ENCODE data around the gene NLGN2. TPM values are rescaled to one million over a fixed set of nuclear protein-coding genes. Genes with fewer than 3 reads are reported as not detected.
A peak's percentile ranks its signal among the peaks of the same experiment; 100 is the strongest.

NLGN2 gene
- polyA plus RNA-seq, 1 donor from 2014 or later = 13.8 TPM

DNA sequence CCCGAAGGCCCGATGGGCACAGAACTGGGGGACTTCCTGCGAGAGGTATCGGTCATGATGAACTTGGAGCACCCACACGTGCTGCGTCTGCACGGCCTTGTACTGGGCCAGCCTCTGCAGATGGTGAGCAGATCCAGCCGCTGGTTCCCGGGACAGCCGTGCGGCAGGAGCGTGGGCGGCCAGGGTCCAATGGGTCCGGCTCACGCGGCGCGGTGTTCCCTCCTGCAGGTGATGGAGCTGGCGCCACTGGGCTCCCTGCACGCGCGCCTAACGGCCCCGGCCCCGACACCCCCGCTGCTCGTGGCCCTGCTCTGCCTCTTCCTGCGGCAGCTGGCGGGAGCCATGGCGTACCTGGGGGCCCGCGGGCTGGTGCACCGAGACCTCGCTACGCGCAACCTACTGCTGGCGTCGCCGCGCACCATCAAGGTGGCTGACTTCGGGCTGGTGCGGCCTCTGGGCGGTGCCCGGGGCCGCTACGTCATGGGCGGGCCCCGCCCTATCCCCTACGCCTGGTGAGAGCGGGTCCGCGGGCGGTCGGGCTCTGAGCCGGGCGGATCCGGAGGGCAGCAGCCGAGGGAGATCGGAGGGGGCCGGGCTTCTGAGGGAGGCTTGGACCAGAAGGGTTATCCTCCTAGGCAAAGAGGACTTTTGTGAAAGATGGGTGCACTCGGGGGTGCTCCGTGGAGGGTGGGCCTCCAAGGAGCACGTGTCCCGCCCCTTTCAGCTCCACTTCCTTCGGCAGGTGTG is 23.7 kb upstream of the NLGN2 start:
- Histone ChIP-seq H3K4me2 (ENCODE audit: low read length) (no peak overlapping the region), H3K79me2 (replicated peaks; ENCODE audit: insufficient read depth, low read length) (no peaks in the 10 kb centered on the region), H4K20me1 (ENCODE audit: insufficient read depth) (no peaks in the 10 kb centered on the region), H3K27ac (ENCODE audit: low read length) (no peak overlapping the region), H3K9ac (ENCODE audit: low read length) (no peak overlapping the region), H3K4me3 (ENCODE audit: low read length) (peak overlapping the region; percentile 48), H3K27me3 (ENCODE audit: insufficient read depth, low read depth, low read length) (peaks cover 38% of the 10 kb centered on the region), H3F3A (ENCODE audit: insufficient read depth, low read length, poor library complexity, severe bottlenecking) (no peaks in the 10 kb centered on the region), H3K36me3 (ENCODE audit: insufficient read depth, low read length) (peaks cover 2% of the 10 kb centered on the region), H3K9me2 (ENCODE audit: insufficient read depth, low read length) (no peaks in the 10 kb centered on the region), H2AFZ (ENCODE audit: low read depth, low read length) (no peak overlapping the region), H3K9me3 (ENCODE audit: low read length) (peaks cover 9% of the 10 kb centered on the region)
- TF ChIP-seq POLR2AphosphoS5 (IDR thresholded peaks at IDR 0.05) = peak; percentile 33
- TF ChIP-seq EZH2 (IDR thresholded peaks at IDR 0.05; ENCODE audit: borderline replicate concordance, insufficient read depth, low read length, poor library complexity, severe bottlenecking) = no peak

DNA sequence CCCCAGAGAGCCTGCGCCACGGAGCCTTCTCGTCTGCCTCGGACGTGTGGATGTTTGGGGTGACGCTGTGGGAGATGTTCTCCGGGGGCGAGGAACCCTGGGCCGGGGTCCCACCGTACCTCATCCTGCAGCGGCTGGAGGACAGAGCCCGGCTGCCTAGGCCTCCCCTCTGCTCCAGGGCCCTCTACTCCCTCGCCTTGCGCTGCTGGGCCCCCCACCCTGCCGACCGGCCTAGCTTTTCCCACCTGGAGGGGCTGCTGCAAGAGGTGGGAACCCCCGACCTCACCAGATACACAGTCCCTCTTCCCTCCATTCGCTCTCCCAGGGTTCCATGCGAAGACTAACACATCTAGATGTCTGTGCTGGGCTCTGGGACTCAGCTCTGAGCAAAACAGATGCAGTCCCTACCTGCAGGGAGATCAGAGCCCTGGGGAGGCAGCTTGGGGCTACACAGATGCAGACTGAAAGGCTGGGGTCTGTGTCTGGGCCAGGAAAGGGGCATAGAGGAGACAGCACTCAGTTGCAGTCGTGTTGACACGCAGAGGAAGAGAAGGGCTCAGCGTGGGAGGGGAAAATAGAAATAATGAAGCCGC is 23.1 kb upstream of the NLGN2 start:
- H3K27me3 ChIP-seq (ENCODE audit: insufficient read depth, low read depth, low read length) = peaks cover 36% of the 10 kb centered on the region

More for the DNA sequence above, 23.1 kb upstream of the NLGN2 start:
- Histone ChIP-seq H3K27ac (ENCODE audit: low read length) (no peak overlapping the region), H3F3A (ENCODE audit: insufficient read depth, low read length, poor library complexity, severe bottlenecking) (no peaks in the 10 kb centered on the region), H4K20me1 (ENCODE audit: insufficient read depth) (no peaks in the 10 kb centered on the region), H3K4me2 (ENCODE audit: low read length) (no peak overlapping the region), H3K79me2 (replicated peaks; ENCODE audit: insufficient read depth, low read length) (no peaks in the 10 kb centered on the region), H3K36me3 (ENCODE audit: insufficient read depth, low read length) (peaks cover 7% of the 10 kb centered on the region), H3K9ac (ENCODE audit: low read length) (no peak overlapping the region), H2AFZ (ENCODE audit: low read depth, low read length) (no peak overlapping the region), H3K9me2 (ENCODE audit: insufficient read depth, low read length) (no peaks in the 10 kb centered on the region), H3K9me3 (ENCODE audit: low read length) (peaks cover 3% of the 10 kb centered on the region), H3K4me3 (ENCODE audit: low read length) (peak overlapping the region; percentile 48)
- TF ChIP-seq, protein P1, sequence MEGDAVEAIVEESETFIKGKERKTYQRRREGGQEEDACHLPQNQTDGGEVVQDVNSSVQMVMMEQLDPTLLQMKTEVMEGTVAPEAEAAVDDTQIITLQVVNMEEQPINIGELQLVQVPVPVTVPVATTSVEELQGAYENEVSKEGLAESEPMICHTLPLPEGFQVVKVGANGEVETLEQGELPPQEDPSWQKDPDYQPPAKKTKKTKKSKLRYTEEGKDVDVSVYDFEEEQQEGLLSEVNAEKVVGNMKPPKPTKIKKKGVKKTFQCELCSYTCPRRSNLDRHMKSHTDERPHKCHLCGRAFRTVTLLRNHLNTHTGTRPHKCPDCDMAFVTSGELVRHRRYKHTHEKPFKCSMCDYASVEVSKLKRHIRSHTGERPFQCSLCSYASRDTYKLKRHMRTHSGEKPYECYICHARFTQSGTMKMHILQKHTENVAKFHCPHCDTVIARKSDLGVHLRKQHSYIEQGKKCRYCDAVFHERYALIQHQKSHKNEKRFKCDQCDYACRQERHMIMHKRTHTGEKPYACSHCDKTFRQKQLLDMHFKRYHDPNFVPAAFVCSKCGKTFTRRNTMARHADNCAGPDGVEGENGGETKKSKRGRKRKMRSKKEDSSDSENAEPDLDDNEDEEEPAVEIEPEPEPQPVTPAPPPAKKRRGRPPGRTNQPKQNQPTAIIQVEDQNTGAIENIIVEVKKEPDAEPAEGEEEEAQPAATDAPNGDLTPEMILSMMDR (IDR thresholded peaks at IDR 0.05; ENCODE audit: poor library complexity, severe bottlenecking) = no peak
- TF ChIP-seq EP300 (conservative IDR thresholded peaks at IDR 0.05; ENCODE audit: poor library complexity, severe bottlenecking) = no peak
- no peak for TF ChIP-seq MXI1 (conservative IDR thresholded peaks at IDR 0.05; ENCODE audit: poor library complexity, severe bottlenecking)
- TF ChIP-seq TAF1 (IDR thresholded peaks at IDR 0.05; ENCODE audit: low read depth) = no peak
- TF ChIP-seq RAD21 (conservative IDR thresholded peaks at IDR 0.05) = no peak
- TF ChIP-seq, protein P2, sequence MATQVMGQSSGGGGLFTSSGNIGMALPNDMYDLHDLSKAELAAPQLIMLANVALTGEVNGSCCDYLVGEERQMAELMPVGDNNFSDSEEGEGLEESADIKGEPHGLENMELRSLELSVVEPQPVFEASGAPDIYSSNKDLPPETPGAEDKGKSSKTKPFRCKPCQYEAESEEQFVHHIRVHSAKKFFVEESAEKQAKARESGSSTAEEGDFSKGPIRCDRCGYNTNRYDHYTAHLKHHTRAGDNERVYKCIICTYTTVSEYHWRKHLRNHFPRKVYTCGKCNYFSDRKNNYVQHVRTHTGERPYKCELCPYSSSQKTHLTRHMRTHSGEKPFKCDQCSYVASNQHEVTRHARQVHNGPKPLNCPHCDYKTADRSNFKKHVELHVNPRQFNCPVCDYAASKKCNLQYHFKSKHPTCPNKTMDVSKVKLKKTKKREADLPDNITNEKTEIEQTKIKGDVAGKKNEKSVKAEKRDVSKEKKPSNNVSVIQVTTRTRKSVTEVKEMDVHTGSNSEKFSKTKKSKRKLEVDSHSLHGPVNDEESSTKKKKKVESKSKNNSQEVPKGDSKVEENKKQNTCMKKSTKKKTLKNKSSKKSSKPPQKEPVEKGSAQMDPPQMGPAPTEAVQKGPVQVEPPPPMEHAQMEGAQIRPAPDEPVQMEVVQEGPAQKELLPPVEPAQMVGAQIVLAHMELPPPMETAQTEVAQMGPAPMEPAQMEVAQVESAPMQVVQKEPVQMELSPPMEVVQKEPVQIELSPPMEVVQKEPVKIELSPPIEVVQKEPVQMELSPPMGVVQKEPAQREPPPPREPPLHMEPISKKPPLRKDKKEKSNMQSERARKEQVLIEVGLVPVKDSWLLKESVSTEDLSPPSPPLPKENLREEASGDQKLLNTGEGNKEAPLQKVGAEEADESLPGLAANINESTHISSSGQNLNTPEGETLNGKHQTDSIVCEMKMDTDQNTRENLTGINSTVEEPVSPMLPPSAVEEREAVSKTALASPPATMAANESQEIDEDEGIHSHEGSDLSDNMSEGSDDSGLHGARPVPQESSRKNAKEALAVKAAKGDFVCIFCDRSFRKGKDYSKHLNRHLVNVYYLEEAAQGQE (IDR thresholded peaks at IDR 0.05; ENCODE audit: borderline replicate concordance) = no peak
- no peak for TF ChIP-seq EZH2 (IDR thresholded peaks at IDR 0.05; ENCODE audit: borderline replicate concordance, insufficient read depth, low read length, poor library complexity, severe bottlenecking)
- TF ChIP-seq POLR2AphosphoS5 (IDR thresholded peaks at IDR 0.05) = no peak
- TF ChIP-seq SMC3 (conservative IDR thresholded peaks at IDR 0.05; ENCODE audit: poor library complexity) = no peak
